HL-60/S4 (cell line): Measurements from ENCODE around the gene SSC4D.
"Not testable (repeated sequence)": the region's sequence is repeated elsewhere in the genome, so short reads cannot be mapped to it uniquely, and the experiment has no call there.

Experiments
- in situ Hi-C: fragments of 300-500 bp; cut with MboI; formaldehyde crosslinking; loops from 2 replicates; pipeline ENCODE4 v1.14.3; 2022; ENCODE audit warnings: low sequenced_read_pairs

The SSC4D gene

GRCh38 chr7:76423666-76424412, 14.3 kb upstream of the SSC4D start:
- in situ Hi-C loops, result no loop called here

GRCh38 chr7:76421097-76421496, 11.6 kb upstream of the SSC4D start:
- in situ Hi-C loops, result not testable (repeated sequence)

GRCh38 chr7:76417654-76418310, 8.3 kb upstream of the SSC4D start:
- in situ Hi-C loops, result not testable (repeated sequence)

GRCh38 chr7:76412249-76412648, 2.8 kb upstream of the SSC4D start:
- in situ Hi-C loops, result no loop called here

GRCh38 chr7:76411626-76412025, 2.1 kb upstream of the SSC4D start:
- in situ Hi-C loops, result no loop called here

- in situ Hi-C loops, result no loop called here
These were observed 1.4 kb downstream of the SSC4D start for GRCh38 chr7:76408121-76408560.

- in situ Hi-C loops, result no loop called here
These were observed 1.8 kb downstream of the SSC4D start for GRCh38 chr7:76407718-76408117.

GRCh38 chr7:76405738-76406137, 3.8 kb downstream of the SSC4D start:
- in situ Hi-C loops, result no loop called here

GRCh38 chr7:76403780-76404494, 5.6 kb downstream of the SSC4D start:
- in situ Hi-C loops, result no loop called here

GRCh38 chr7:76403097-76403496, 6.4 kb downstream of the SSC4D start:
- in situ Hi-C loops, result not testable (repeated sequence)

GRCh38 chr7:76400248-76400647, 9.2 kb downstream of the SSC4D start:
- in situ Hi-C loops, result no loop called here

GRCh38 chr7:76397409-76398183, 11.9 kb downstream of the SSC4D start:
- in situ Hi-C loops, result no loop called here

- in situ Hi-C loops, result no loop called here
These were observed 12.6 kb downstream of the SSC4D start for GRCh38 chr7:76396864-76397263.

- in situ Hi-C loops, result no loop called here
These were observed 13.4 kb downstream of the SSC4D start for GRCh38 chr7:76395965-76396726.

GRCh38 chr7:76395605-76395964, 13.9 kb downstream of the SSC4D start:
- in situ Hi-C loops, result not testable (repeated sequence)

- in situ Hi-C loops, result no loop called here
These were observed 14.5 kb downstream of the SSC4D start for GRCh38 chr7:76394957-76395356.

GRCh38 chr7:76393116-76394031, 16.1 kb downstream of the SSC4D start:
- in situ Hi-C loops, result no loop called here

GRCh38 chr7:76392531-76393115, 16.9 kb downstream of the SSC4D start:
- in situ Hi-C loops, result no loop called here

GRCh38 chr7:76390092-76390491, 19.4 kb downstream of the SSC4D start:
- in situ Hi-C loops, result no loop called here
